Measurements from ENCODE around the gene SNX4. TPM values are rescaled to one million over a fixed set of nuclear protein-coding genes. Genes with fewer than 3 reads are reported as not detected.

Gene SNX4
- total RNA-seq, 1 experiment from 2014 or later, result 23.2 TPM

GRCh38 chr3:125461896-125462295 is 58.1 kb downstream of the SNX4 start:
- ATAC-seq (no peak), DNase-seq (ENCODE audit: low spot score) (no peak)
- CTCF ChIA-PET, result no interaction called here
- Mint-ChIP-seq H3K27ac (no peak overlapping the region), H3K4me1 (no peaks in the 10 kb centered on the region), H3K27me3 (ENCODE audit: low read depth) (no peaks in the 10 kb centered on the region), H3K9me3 (no peaks in the 10 kb centered on the region), H3K4me3 (no peak overlapping the region), H3K36me3 (peaks cover 14% of the 10 kb centered on the region)
- TF ChIP-seq SMAD3 (CRISPR knock-in tag; IDR thresholded peaks at IDR 0.05; ENCODE audit: borderline replicate concordance) (no peak), SOX15 (CRISPR knock-in tag; IDR thresholded peaks at IDR 0.05) (no peak), NR2C2 (CRISPR knock-in tag; IDR thresholded peaks at IDR 0.05) (no peak), PREB (CRISPR knock-in tag; IDR thresholded peaks at IDR 0.05; ENCODE audit: borderline replicate concordance) (no peak), ZNF425 (CRISPR knock-in tag; conservative IDR thresholded peaks at IDR 0.05) (no peak), CTCF (IDR thresholded peaks at IDR 0.05) (no peak), ATF6 (CRISPR knock-in tag; IDR thresholded peaks at IDR 0.05) (no peak), PRRX2 (CRISPR knock-in tag; IDR thresholded peaks at IDR 0.05) (no peak), ESRRA (CRISPR knock-in tag; IDR thresholded peaks at IDR 0.05; ENCODE audit: borderline replicate concordance) (no peak), FOXK1 (CRISPR knock-in tag; IDR thresholded peaks at IDR 0.05) (no peak), STAT6 (CRISPR knock-in tag; conservative IDR thresholded peaks at IDR 0.05; ENCODE audit: low read depth) (no peak), RORB (CRISPR knock-in tag; IDR thresholded peaks at IDR 0.05) (no peak), CDX4 (CRISPR knock-in tag; IDR thresholded peaks at IDR 0.05; ENCODE audit: borderline replicate concordance) (no peak), IRF2 (CRISPR knock-in tag; IDR thresholded peaks at IDR 0.05; ENCODE audit: borderline replicate concordance, low read depth) (no peak), TCF7 (CRISPR knock-in tag; IDR thresholded peaks at IDR 0.05; ENCODE audit: low read depth) (no peak), FOXP1 (CRISPR knock-in tag; IDR thresholded peaks at IDR 0.05; ENCODE audit: borderline replicate concordance) (no peak)
- POLR2A ChIA-PET, result no interaction called here

Data from WTC11 (cell line).